Ishikawa (cell line): Measurements from ENCODE around the gene MORC3.

Experiments
- CEBPB ChIP-seq: IDR thresholded peaks from 2 replicates; pipeline ENCODE4 v1.6.1; 2012
- CREB1 ChIP-seq: IDR thresholded peaks from 2 replicates; pipeline ENCODE4 v1.6.1; 2012; ENCODE audit warnings: low read depth
- EGR1 ChIP-seq: IDR thresholded peaks from 2 replicates; pipeline ENCODE4 v1.6.1; 2012
- EP300 ChIP-seq: IDR thresholded peaks from 2 replicates; pipeline ENCODE4 v1.6.1; 2012; ENCODE audit warnings: borderline replicate concordance
- MAX ChIP-seq: IDR thresholded peaks from 2 replicates; pipeline ENCODE4 v1.6.1; 2012
- RAD21 ChIP-seq: IDR thresholded peaks from 2 replicates; pipeline ENCODE4 v1.6.1; 2012; ENCODE audit warnings: low read depth
- YY1 ChIP-seq: IDR thresholded peaks from 2 replicates; pipeline ENCODE4 v1.6.1; 2012; ENCODE audit warnings: low read depth

GRCh38 chr21:36291509-36291908 lies 28.5 kb upstream of the MORC3 start:
- TF ChIP-seq CEBPB (no peak), MAX (no peak), EGR1 (no peak), CREB1 (no peak), EP300 (no peak), YY1 (no peak), RAD21 (no peak)
